ENCODE results near the gene PPTC7.
"Not testable (repeated sequence)": the region's sequence is repeated elsewhere in the genome, so short reads cannot be mapped to it uniquely, and the experiment has no call there.

The PPTC7 gene

DNA sequence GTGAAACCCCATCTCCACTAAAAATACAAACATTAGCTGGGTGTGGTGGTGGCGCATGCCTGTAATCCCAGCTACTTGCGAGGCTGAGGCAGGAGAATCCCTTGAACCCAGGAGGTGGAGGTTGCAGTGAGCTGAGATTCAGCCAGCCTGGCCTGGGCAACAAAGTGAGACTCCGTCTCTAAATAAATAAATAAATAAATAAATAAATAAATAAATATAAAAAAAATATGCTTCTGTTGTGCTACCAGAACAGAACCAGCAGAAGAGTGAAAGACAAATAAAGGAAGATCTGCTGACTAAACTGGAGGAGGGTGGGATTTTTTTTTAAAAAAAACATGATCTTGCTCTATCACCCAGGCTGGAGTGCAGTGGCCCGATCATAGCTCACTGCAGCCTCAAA lies 9.8 kb upstream of the PPTC7 start:
- H3K4me3 Mint-ChIP-seq; H3K36me3 Mint-ChIP-seq (ENCODE audit: low read depth); DNase-seq; ATAC-seq; H3K27ac Mint-ChIP-seq; H3K27me3 Mint-ChIP-seq; H3K9me3 Mint-ChIP-seq: not testable (repeated sequence)
- peaks cover 21% of the 10 kb centered on the region for H3K4me1 Mint-ChIP-seq

DNA sequence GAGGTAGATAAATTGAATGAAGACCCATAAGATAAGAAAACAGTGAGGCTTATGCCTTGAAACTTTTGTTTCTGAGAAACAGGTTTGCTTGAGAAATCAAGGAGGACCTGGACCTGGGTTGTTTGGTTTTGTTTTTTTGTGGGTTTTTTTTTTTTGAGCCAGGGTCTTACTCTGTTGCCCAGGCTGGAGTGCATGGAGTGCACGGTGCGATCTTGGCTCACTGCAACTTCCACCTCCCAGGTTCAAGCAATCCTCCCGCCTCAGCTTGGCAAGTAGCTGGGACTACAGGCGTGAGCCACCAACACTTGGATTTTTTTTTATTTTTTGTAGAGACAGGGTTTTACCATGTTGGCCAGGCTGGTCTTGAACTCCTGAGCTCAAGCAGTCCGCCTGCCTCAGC lies 9.0 kb upstream of the PPTC7 start:
- Mint-ChIP-seq H3K4me1 (peaks cover 21% of the 10 kb centered on the region), H3K27me3 (no peaks in the 10 kb centered on the region), H3K36me3 (ENCODE audit: low read depth) (no peaks in the 10 kb centered on the region), H3K4me3 (no peak overlapping the region), H3K9me3 (no peaks in the 10 kb centered on the region), H3K27ac (no peak overlapping the region)
- DNase-seq, result no peak
- no peak for ATAC-seq

DNA sequence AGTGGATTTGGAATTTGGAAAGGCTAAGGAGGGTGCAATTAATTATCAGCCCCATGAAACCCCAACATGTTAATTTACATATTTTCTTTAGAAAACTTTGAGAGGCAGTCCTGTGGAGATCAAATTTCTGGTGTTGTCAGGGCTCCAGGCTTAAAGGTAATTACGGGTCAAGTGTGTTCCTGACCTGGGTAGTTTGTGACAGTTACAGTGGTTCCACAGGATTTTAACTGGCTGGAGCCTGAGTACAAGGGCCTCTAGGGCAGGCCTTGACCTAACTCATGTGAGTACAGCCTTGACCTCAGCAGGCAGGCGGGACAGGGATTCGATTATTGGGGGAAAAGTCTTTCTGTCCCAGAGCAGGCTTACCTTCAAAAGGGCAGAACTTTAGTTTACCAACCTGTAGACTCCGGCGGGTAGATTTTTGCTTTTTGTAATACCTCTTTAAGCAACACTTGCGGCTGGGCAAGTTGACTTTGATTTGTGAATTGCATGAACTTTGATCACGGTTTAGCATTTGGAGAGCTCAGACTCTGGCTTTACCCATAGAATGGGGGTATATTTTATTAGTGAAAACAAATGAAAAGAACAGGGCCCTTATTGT lies 8.4 kb upstream of the PPTC7 start:
- Mint-ChIP-seq H3K27ac (peak overlapping the region; percentile 75), H3K36me3 (ENCODE audit: low read depth) (no peaks in the 10 kb centered on the region), H3K4me1 (peaks cover 21% of the 10 kb centered on the region), H3K4me3 (no peak overlapping the region), H3K27me3 (no peaks in the 10 kb centered on the region), H3K9me3 (no peaks in the 10 kb centered on the region)
- ATAC-seq, result no peak
- no peak for DNase-seq

DNA sequence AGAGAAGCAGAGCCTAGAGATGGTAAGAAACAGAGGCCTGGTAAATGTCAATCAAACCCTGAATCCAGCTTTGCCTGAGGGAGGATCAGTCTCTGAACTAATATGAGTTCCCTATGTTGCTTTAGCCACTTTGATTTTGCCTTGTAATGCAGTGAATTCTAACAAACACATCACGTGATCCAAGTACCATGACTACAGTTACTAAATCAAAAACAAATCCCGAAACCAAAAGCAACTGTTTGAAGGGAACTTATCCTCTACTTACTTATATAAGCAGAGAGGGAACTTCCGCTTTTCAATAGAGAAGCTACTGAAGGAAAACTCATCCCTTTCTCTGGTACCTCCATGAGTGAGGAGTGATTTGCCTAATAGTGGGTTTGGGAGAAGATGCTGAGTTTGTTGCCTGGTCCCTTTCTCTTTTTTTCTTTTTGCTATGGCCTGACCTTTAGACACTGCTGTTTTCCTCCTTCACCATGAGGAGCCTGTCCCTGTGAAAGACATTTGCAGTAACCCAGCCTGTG lies 7.7 kb upstream of the PPTC7 start:
- ATAC-seq, result peak; percentile 83
- Mint-ChIP-seq H3K27ac (peak overlapping the region; percentile 75), H3K27me3 (no peaks in the 10 kb centered on the region), H3K9me3 (no peaks in the 10 kb centered on the region), H3K36me3 (ENCODE audit: low read depth) (no peaks in the 10 kb centered on the region), H3K4me3 (no peak overlapping the region), H3K4me1 (peaks cover 22% of the 10 kb centered on the region)
- no peak for DNase-seq

DNA sequence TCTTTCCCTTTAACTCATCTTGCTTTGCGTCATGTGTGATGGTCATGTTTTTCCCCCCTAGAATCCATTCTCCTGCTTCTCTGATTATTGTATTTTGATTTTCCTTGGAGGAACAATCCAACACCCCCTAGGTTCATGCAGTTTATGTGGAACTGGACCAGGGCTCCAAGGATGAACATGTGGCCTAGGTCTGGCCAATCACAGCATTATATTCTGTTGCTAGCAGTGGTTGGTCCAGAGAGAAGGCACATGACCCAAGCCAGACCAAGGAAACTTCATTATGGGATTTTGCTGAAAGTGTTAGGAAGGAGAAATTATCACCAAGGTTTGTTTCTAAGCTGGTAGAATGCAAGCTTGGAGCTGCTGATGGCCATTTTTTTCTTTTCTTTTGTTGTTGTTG lies 6.9 kb upstream of the PPTC7 start:
- Mint-ChIP-seq H3K27ac (peak overlapping the region; percentile 75), H3K4me3 (no peak overlapping the region), H3K4me1 (peaks cover 30% of the 10 kb centered on the region), H3K9me3 (no peaks in the 10 kb centered on the region), H3K36me3 (ENCODE audit: low read depth) (no peaks in the 10 kb centered on the region), H3K27me3 (no peaks in the 10 kb centered on the region)
- ATAC-seq (no peak), DNase-seq (no peak)

DNA sequence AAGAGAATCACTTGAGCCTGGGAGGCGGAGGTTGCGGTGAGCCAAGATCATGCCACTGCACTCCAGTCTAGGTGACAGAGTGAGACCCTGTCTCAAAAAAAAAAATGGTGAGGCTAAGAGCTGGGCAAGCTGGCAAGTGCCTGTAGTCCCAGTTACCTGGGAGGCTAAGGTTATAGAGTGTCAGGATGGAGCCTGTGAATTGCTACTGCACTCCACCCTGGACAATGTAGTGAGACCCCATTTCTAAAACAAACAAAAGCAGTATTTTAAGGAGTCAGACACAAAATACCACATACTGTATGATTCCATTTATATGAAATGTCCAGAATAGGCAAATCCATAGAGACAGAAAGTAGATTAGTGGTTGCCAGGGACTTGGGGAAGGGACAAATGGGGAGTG lies 4.0 kb upstream of the PPTC7 start:
- ATAC-seq; DNase-seq; H3K27ac Mint-ChIP-seq; H3K4me3 Mint-ChIP-seq; H3K9me3 Mint-ChIP-seq; H3K36me3 Mint-ChIP-seq (ENCODE audit: low read depth); H3K27me3 Mint-ChIP-seq: not testable (repeated sequence)
- peaks cover 48% of the 10 kb centered on the region for H3K4me1 Mint-ChIP-seq

DNA sequence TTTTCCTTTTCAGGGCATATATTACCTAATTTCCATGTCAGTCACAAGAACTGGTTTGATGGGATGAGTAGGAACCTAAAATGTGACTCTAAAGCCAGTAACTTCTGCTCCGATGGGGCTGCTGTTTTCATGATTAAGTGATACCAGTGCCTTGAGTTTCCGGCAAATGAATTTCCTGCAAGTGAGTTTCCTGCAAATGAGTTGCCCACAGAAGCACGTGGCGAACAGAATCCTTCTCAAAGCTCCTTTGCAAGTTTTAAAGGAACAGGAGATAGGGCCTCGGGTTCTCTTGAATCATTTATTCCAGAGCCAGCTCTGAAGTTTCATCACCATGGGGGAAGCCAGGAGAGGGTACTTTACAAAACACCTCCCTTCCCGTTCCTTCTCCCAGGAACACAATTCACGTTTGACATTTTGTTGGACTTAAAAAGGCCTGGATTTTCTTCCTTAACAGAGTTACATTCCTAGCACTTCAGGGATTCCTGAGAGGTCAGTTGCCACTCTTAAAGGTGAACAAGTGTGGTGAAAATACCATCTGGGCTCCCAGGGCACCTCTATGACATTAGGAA lies 2.2 kb upstream of the PPTC7 start:
- Mint-ChIP-seq H3K27me3 (no peaks in the 10 kb centered on the region), H3K4me3 (peak overlapping the region; percentile 71), H3K9me3 (no peaks in the 10 kb centered on the region), H3K36me3 (ENCODE audit: low read depth) (peaks cover 9% of the 10 kb centered on the region), H3K27ac (peak overlapping the region; percentile 93), H3K4me1 (peaks cover 46% of the 10 kb centered on the region)
- DNase-seq (no peak), ATAC-seq (no peak)

DNA sequence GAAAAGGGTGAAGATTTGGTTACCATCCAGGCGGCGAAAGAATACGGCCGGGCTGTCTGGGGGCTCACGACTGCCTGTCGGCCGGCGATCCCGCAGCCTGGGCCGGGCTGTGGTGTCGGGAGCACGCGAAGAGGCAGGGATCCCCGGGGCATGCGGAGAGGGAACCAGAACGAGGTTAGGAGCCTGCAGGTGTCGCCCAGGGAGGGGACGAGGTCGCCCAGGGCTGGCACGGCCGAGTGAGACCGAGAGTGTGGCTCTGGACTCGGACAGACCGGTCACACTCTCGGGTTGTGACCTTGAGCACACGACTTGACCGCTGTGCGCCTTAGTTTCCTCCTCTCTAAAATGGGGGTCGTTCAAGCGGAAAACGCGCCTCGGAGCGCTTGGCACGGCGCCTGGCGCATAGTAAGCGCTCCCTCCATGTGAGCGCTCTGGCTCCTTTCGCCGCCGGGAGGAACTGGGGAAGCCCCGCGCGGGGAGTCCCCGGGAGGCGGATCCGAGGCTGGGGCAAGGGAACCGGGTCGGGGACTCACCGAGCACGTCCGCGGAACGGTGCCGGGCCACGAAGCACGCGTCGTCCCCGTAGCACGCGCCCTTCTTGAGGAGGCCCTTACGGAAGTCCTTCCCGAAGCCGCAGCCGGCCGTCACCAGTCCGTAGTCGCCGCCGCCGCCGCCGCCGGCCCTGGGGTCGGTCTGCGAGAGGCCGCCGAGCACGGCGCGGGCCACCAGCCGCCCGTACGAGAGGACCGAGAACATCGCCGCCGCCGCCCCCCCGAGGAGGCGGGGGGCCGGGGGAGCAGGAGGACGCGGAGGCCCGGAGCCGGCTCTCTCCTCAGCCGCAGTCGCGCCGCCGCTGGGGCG lies 612 bp downstream of the PPTC7 start:
- peaks cover 20% of the 10 kb centered on the region for H3K36me3 Mint-ChIP-seq (ENCODE audit: low read depth)
- ATAC-seq (peak; percentile 31), DNase-seq (peak; percentile 80)
- peak overlapping the region; percentile 96 for H3K27ac Mint-ChIP-seq
- no peaks in the 10 kb centered on the region for H3K27me3 Mint-ChIP-seq
- H3K9me3 Mint-ChIP-seq, result no peaks in the 10 kb centered on the region
- H3K4me1 Mint-ChIP-seq, result peaks cover 69% of the 10 kb centered on the region
- H3K4me3 Mint-ChIP-seq, result peak overlapping the region; percentile 98

DNA sequence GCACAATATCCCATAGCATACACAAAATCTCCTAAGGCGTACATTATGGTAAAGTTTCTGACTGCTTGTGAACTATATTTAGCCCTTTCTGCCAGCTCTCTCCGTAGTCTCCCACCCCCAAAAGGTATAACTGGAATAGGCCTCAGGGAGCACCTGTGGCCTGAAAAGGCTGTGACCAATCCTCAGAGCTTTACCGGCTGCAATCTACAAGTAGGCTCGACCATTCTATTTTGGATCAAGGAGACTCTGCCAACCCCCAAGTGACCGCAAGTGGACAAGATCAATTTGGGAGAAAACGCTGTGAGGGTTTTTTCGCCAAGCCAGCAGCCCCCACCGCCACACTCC lies 1.2 kb downstream of the PPTC7 start:
- Mint-ChIP-seq H3K4me1 (peaks cover 75% of the 10 kb centered on the region), H3K36me3 (ENCODE audit: low read depth) (peaks cover 20% of the 10 kb centered on the region), H3K27ac (peak overlapping the region; percentile 96), H3K27me3 (no peaks in the 10 kb centered on the region), H3K4me3 (peak overlapping the region; percentile 98), H3K9me3 (no peaks in the 10 kb centered on the region)
- ATAC-seq (no peak), DNase-seq (no peak)

DNA sequence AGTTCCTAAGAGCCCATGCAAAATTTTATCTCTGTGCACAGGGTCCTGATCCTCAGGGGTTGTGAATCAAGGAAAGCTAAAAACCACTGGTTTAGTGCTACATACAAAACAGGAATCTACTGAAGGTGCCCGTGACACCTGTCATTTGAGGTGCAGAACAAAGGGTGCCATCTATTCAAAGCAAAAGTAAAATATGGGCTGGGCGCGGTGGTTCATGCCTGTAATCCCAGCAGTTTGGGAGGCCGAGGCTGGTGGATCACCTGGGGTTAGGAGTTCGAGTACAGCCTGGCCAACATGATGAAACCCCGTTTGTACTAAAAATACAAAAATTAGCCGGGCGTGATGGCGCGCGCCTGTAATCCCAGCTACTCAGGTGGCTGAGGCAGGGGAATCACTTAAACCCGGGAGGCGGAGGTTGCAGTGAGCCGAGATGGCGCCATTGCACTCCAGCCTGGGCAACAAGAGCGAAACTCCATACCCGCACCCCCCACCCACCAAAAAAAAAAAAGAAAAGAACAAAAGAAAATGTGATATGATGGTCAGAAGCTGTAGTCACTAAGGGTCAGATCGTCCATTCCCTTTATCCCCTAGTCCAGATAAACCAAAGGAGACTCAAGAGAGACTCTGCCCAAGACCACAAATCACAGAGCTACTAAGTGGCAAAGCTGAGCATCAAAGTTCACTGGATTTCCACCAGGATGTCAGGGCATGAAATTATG lies 3.4 kb downstream of the PPTC7 start:
- Mint-ChIP-seq H3K27me3 (no peaks in the 10 kb centered on the region), H3K9me3 (no peaks in the 10 kb centered on the region), H3K27ac (peak overlapping the region; percentile 100), H3K4me3 (peak overlapping the region; percentile 98), H3K4me1 (peaks cover 84% of the 10 kb centered on the region), H3K36me3 (ENCODE audit: low read depth) (peaks cover 24% of the 10 kb centered on the region)
- DNase-seq (no peak), ATAC-seq (no peak)

DNA sequence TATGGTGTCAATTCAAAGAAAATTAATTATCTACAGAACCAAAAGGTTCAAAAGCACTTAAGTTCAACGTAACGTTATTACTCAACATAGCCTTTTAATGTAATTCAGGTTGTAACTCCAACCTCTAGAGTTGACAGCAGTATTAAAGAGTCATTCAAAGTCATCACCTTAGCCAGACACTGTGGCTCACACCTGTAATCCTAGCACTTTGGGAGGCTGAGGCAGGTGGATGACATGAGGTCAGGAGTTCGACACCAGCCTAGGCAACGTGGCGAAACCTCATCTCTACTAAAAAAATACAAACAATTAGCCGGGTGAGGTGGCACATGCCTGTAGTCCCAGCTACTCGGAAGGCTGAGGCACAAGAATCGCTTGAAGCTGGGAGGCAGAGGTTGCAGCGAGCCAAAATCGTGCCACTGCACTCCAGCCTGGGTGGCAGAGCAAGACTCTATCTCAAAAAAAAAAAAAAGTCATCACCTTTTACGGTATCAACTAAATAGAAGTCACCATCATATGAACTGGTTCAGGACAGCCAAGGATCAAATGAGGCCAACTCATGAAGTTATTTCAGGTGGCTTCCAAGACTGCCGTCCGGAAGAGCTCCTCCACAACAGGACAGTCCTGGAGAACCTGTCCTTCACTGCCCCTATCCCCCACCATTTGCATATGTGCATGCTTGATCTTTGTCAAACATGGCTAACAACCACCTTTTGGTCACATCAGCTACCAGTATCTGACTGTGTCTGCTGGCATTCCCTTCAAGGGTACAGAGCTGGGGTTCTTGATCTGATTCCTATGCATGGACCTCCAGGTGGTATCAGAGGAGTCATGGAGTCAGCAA lies 4.2 kb downstream of the PPTC7 start:
- DNase-seq (no peak), ATAC-seq (peak; percentile 2)
- Mint-ChIP-seq H3K27ac (peak overlapping the region; percentile 100), H3K27me3 (no peaks in the 10 kb centered on the region), H3K36me3 (ENCODE audit: low read depth) (peaks cover 24% of the 10 kb centered on the region), H3K4me1 (peaks cover 84% of the 10 kb centered on the region), H3K9me3 (no peaks in the 10 kb centered on the region), H3K4me3 (peak overlapping the region; percentile 98)

DNA sequence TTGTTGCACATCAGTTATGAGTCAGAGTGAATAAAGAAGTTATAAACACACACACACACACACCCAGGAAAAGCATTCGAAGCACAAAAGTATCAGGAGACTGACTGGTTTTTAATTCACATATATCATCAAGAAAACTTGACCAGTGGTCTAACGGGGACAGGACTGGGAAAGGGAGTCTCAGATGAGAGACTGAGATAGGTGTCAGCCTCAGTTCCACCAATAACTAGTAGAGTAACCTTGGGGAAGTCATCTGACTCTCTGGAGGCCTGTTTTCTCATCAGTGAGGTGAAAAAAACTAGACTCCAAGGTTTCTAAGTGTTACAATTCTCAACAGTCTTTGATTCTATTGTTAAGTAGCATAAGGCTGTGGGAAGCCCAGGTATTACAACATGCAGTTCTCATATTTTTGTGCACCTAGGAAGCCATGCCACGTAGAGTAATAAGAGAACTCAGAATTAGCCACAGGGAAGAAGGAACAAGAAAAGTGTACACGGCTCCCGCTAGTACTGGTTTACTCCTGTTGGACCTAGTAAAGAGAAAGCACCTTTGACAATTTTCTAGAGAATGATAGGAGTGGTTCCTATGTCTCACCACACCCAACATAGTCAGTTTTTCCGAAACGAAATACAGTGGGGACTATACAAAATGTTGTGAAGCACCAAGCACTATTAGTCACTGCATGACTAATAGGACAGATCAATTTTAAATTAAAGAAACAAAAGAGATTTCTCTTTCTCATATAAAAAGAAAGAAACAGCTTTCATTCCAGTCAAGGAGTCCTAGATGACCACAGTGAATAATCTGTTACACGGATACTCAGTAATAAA lies 5.0 kb downstream of the PPTC7 start:
- H3K27me3 Mint-ChIP-seq, result no peaks in the 10 kb centered on the region
- peaks cover 81% of the 10 kb centered on the region for H3K4me1 Mint-ChIP-seq
- H3K9me3 Mint-ChIP-seq, result no peaks in the 10 kb centered on the region
- peak overlapping the region; percentile 98 for H3K4me3 Mint-ChIP-seq
- ATAC-seq, result peak; percentile 76
- no peak for DNase-seq
- H3K27ac Mint-ChIP-seq, result peak overlapping the region; percentile 100
- peaks cover 29% of the 10 kb centered on the region for H3K36me3 Mint-ChIP-seq (ENCODE audit: low read depth)

DNA sequence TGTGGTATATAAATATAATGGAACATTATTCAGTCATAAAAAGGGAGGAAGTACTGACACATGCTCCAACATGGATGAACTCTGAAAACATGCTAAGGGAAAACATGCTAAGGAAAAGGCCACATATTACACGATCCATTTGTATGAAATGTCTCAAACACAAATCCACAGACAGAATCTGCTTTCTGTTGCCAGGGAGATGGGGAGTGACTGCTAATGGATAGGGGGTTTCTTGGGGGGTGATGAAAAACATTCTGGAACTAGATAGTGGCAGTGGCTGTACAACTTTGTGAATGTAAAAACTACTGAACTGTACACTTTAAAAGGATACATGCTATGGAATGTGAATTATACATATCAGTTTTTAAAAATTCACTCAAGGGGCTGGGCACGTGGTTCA lies 6.6 kb downstream of the PPTC7 start:
- Mint-ChIP-seq H3K4me3 (peak overlapping the region; percentile 50), H3K4me1 (peaks cover 85% of the 10 kb centered on the region), H3K9me3 (peaks cover 10% of the 10 kb centered on the region), H3K27me3 (no peaks in the 10 kb centered on the region), H3K27ac (peak overlapping the region; percentile 100), H3K36me3 (ENCODE audit: low read depth) (peaks cover 37% of the 10 kb centered on the region)
- ATAC-seq, result no peak
- no peak for DNase-seq
